ENCODE results near the gene IL1B.
A peak's percentile ranks its signal among the peaks of the same experiment; 100 is the strongest.
"Not testable (repeated sequence)": the region's sequence is repeated elsewhere in the genome, so short reads cannot be mapped to it uniquely, and the experiment has no call there.

The IL1B gene

DNA sequence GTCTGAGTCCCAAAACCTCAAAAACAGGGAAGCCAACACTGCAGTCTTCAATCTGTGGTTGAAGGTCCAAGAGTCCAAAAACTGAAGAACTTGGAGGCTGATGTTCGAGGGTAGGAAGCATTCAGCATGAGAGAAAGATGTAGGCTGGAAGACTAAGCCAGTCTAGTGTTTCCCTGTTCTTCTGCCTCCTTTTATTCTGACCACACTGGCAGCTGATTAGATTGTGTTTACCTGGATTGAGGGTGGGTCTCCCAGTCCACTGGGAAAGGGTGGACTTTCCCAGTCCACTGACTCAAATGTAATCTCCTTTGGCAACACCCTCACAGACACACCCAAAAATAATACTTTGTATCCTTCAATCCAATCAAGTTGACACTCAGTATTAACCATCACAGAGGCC, 27.5 kb upstream of the IL1B start:
- Histone ChIP-seq H4K8ac (ENCODE audit: low read depth, low read length) (no peak overlapping the region), H2BK15ac (replicated peaks; ENCODE audit: low read depth) (no peak overlapping the region), H3K79me2 (ENCODE audit: control insufficient read depth, insufficient read depth, low read length) (no peaks in the 10 kb centered on the region), H3K4me1 (ENCODE audit: control insufficient read depth, low read depth, low read length) (no peaks in the 10 kb centered on the region), H3K56ac (ENCODE audit: low read length) (no peak overlapping the region), H3K27me3 (ENCODE audit: insufficient read depth, low read length, poor library complexity) (no peaks in the 10 kb centered on the region), H2BK5ac (ENCODE audit: low read length) (no peak overlapping the region), H3K4me2 (ENCODE audit: low read length) (no peak overlapping the region), H3K18ac (ENCODE audit: low read length) (no peak overlapping the region), H3K9ac (ENCODE audit: low read length) (no peak overlapping the region), H4K5ac (ENCODE audit: low read length) (no peak overlapping the region), H2BK120ac (ENCODE audit: low read depth, low read length) (no peak overlapping the region), H3K79me1 (ENCODE audit: low read length) (no peaks in the 10 kb centered on the region), H3K23ac (ENCODE audit: low read length) (no peak overlapping the region), H3K4me3 (ENCODE audit: low read length) (no peak overlapping the region), H2AK5ac (ENCODE audit: low read length) (no peak overlapping the region), H3K4ac (ENCODE audit: low read depth, low read length) (no peak overlapping the region), H3K27ac (ENCODE audit: low read depth, low read length) (no peak overlapping the region), H3K36me3 (ENCODE audit: control insufficient read depth, insufficient read depth, low read length) (no peaks in the 10 kb centered on the region)
- DNase-seq: no peak
- whole genome bisulfite sequencing (ENCODE audit: extremely low coverage, insufficient coverage, low lambda C conversion rate): no CpG with 5 or more reads among the region's 1 CpG

- H3K9ac ChIP-seq (ENCODE audit: low read length); H2BK5ac ChIP-seq (ENCODE audit: low read length); H4K8ac ChIP-seq (ENCODE audit: low read depth, low read length); H4K5ac ChIP-seq (ENCODE audit: low read length); H2BK15ac ChIP-seq (replicated peaks; ENCODE audit: low read depth); H3K23ac ChIP-seq (ENCODE audit: low read length); H3K4me1 ChIP-seq (ENCODE audit: control insufficient read depth, low read depth, low read length); H3K56ac ChIP-seq (ENCODE audit: low read length); H3K27me3 ChIP-seq (ENCODE audit: insufficient read depth, low read length, poor library complexity); H3K4me2 ChIP-seq (ENCODE audit: low read length); H3K4me3 ChIP-seq (ENCODE audit: low read length); H3K4ac ChIP-seq (ENCODE audit: low read depth, low read length); H3K27ac ChIP-seq (ENCODE audit: low read depth, low read length); H2BK120ac ChIP-seq (ENCODE audit: low read depth, low read length); H3K79me2 ChIP-seq (ENCODE audit: control insufficient read depth, insufficient read depth, low read length); H3K18ac ChIP-seq (ENCODE audit: low read length); H3K79me1 ChIP-seq (ENCODE audit: low read length); H3K36me3 ChIP-seq (ENCODE audit: control insufficient read depth, insufficient read depth, low read length); H2AK5ac ChIP-seq (ENCODE audit: low read length): not testable (repeated sequence)
- no CpG with 5 or more reads among the region's 6 CpGs for WGBS (ENCODE audit: extremely low coverage, insufficient coverage, low lambda C conversion rate)
- DNase-seq: peak; percentile 61
These were observed 23.0 kb upstream of the IL1B start for GRCh38 chr2:112859406-112860183.

- Histone ChIP-seq H2BK15ac (replicated peaks; ENCODE audit: low read depth) (no peak overlapping the region), H3K4me2 (ENCODE audit: low read length) (no peak overlapping the region), H4K5ac (ENCODE audit: low read length) (no peak overlapping the region), H3K9ac (ENCODE audit: low read length) (no peak overlapping the region), H3K79me1 (ENCODE audit: low read length) (no peaks in the 10 kb centered on the region), H2AK5ac (ENCODE audit: low read length) (no peak overlapping the region), H2BK5ac (ENCODE audit: low read length) (no peak overlapping the region), H3K79me2 (ENCODE audit: control insufficient read depth, insufficient read depth, low read length) (no peaks in the 10 kb centered on the region), H3K56ac (ENCODE audit: low read length) (no peak overlapping the region), H3K4ac (ENCODE audit: low read depth, low read length) (no peak overlapping the region), H2BK120ac (ENCODE audit: low read depth, low read length) (no peak overlapping the region), H3K4me1 (ENCODE audit: control insufficient read depth, low read depth, low read length) (peaks cover 8% of the 10 kb centered on the region), H3K23ac (ENCODE audit: low read length) (no peak overlapping the region), H4K8ac (ENCODE audit: low read depth, low read length) (no peak overlapping the region), H3K36me3 (ENCODE audit: control insufficient read depth, insufficient read depth, low read length) (no peaks in the 10 kb centered on the region), H3K4me3 (ENCODE audit: low read length) (no peak overlapping the region), H3K27me3 (ENCODE audit: insufficient read depth, low read length, poor library complexity) (no peaks in the 10 kb centered on the region), H3K18ac (ENCODE audit: low read length) (peak overlapping the region; percentile 69), H3K27ac (ENCODE audit: low read depth, low read length) (no peak overlapping the region)
- WGBS (ENCODE audit: extremely low coverage, insufficient coverage, low lambda C conversion rate): no CpG with 5 or more reads among the region's 5 CpGs
- no peak for DNase-seq
These were observed 14.0 kb upstream of the IL1B start for GRCh38 chr2:112850588-112850987.

GRCh38 chr2:112849956-112850355, 13.4 kb upstream of the IL1B start:
- Histone ChIP-seq H3K27me3 (ENCODE audit: insufficient read depth, low read length, poor library complexity) (no peaks in the 10 kb centered on the region), H3K4me3 (ENCODE audit: low read length) (no peak overlapping the region), H3K36me3 (ENCODE audit: control insufficient read depth, insufficient read depth, low read length) (no peaks in the 10 kb centered on the region), H4K8ac (ENCODE audit: low read depth, low read length) (no peak overlapping the region), H2BK120ac (ENCODE audit: low read depth, low read length) (no peak overlapping the region), H3K9ac (ENCODE audit: low read length) (no peak overlapping the region), H2AK5ac (ENCODE audit: low read length) (no peak overlapping the region), H3K4me1 (ENCODE audit: control insufficient read depth, low read depth, low read length) (peaks cover 8% of the 10 kb centered on the region), H3K4ac (ENCODE audit: low read depth, low read length) (no peak overlapping the region), H2BK15ac (replicated peaks; ENCODE audit: low read depth) (no peak overlapping the region), H3K4me2 (ENCODE audit: low read length) (no peak overlapping the region), H4K5ac (ENCODE audit: low read length) (no peak overlapping the region), H3K79me2 (ENCODE audit: control insufficient read depth, insufficient read depth, low read length) (no peaks in the 10 kb centered on the region), H3K18ac (ENCODE audit: low read length) (peak overlapping the region; percentile 70), H2BK5ac (ENCODE audit: low read length) (no peak overlapping the region), H3K23ac (ENCODE audit: low read length) (no peak overlapping the region), H3K27ac (ENCODE audit: low read depth, low read length) (no peak overlapping the region), H3K56ac (ENCODE audit: low read length) (peak overlapping the region; percentile 34), H3K79me1 (ENCODE audit: low read length) (no peaks in the 10 kb centered on the region)
- DNase-seq: no peak
- WGBS (ENCODE audit: extremely low coverage, insufficient coverage, low lambda C conversion rate): no CpG with 5 or more reads among the region's 11 CpGs

GRCh38 chr2:112848833-112849232, 12.3 kb upstream of the IL1B start:
- peak overlapping the region; percentile 88 for H3K27ac ChIP-seq (ENCODE audit: low read depth, low read length)

GRCh38 chr2:112846031-112846430, 9.5 kb upstream of the IL1B start:
- Histone ChIP-seq H3K27ac (ENCODE audit: low read depth, low read length) (no peak overlapping the region), H2BK120ac (ENCODE audit: low read depth, low read length) (no peak overlapping the region), H4K8ac (ENCODE audit: low read depth, low read length) (no peak overlapping the region), H2BK15ac (replicated peaks; ENCODE audit: low read depth) (no peak overlapping the region), H3K18ac (ENCODE audit: low read length) (no peak overlapping the region), H3K4me1 (ENCODE audit: control insufficient read depth, low read depth, low read length) (peaks cover 8% of the 10 kb centered on the region), H3K4me3 (ENCODE audit: low read length) (no peak overlapping the region), H3K4me2 (ENCODE audit: low read length) (no peak overlapping the region), H3K36me3 (ENCODE audit: control insufficient read depth, insufficient read depth, low read length) (no peaks in the 10 kb centered on the region), H2BK5ac (ENCODE audit: low read length) (no peak overlapping the region), H3K79me1 (ENCODE audit: low read length) (no peaks in the 10 kb centered on the region), H3K27me3 (ENCODE audit: insufficient read depth, low read length, poor library complexity) (no peaks in the 10 kb centered on the region), H3K9ac (ENCODE audit: low read length) (no peak overlapping the region), H2AK5ac (ENCODE audit: low read length) (no peak overlapping the region), H4K5ac (ENCODE audit: low read length) (no peak overlapping the region), H3K79me2 (ENCODE audit: control insufficient read depth, insufficient read depth, low read length) (no peaks in the 10 kb centered on the region), H3K4ac (ENCODE audit: low read depth, low read length) (no peak overlapping the region), H3K56ac (ENCODE audit: low read length) (no peak overlapping the region), H3K23ac (ENCODE audit: low read length) (no peak overlapping the region)
- no peak for DNase-seq
- no CpG with 5 or more reads among the region's 6 CpGs for WGBS (ENCODE audit: extremely low coverage, insufficient coverage, low lambda C conversion rate)

More at GRCh38 chr2:112848833-112849232, 12.3 kb upstream of the IL1B start:
- Histone ChIP-seq H2BK15ac (replicated peaks; ENCODE audit: low read depth) (no peak overlapping the region), H3K56ac (ENCODE audit: low read length) (peak overlapping the region; percentile 82), H3K36me3 (ENCODE audit: control insufficient read depth, insufficient read depth, low read length) (no peaks in the 10 kb centered on the region), H3K18ac (ENCODE audit: low read length) (no peak overlapping the region), H3K4me3 (ENCODE audit: low read length) (no peak overlapping the region), H3K4me1 (ENCODE audit: control insufficient read depth, low read depth, low read length) (peaks cover 8% of the 10 kb centered on the region), H3K79me1 (ENCODE audit: low read length) (no peaks in the 10 kb centered on the region), H3K27me3 (ENCODE audit: insufficient read depth, low read length, poor library complexity) (no peaks in the 10 kb centered on the region), H2AK5ac (ENCODE audit: low read length) (no peak overlapping the region), H4K8ac (ENCODE audit: low read depth, low read length) (no peak overlapping the region), H3K9ac (ENCODE audit: low read length) (no peak overlapping the region), H3K23ac (ENCODE audit: low read length) (no peak overlapping the region), H4K5ac (ENCODE audit: low read length) (no peak overlapping the region), H2BK5ac (ENCODE audit: low read length) (peak overlapping the region; percentile 76), H3K79me2 (ENCODE audit: control insufficient read depth, insufficient read depth, low read length) (no peaks in the 10 kb centered on the region), H3K4ac (ENCODE audit: low read depth, low read length) (no peak overlapping the region), H3K4me2 (ENCODE audit: low read length) (no peak overlapping the region), H2BK120ac (ENCODE audit: low read depth, low read length) (no peak overlapping the region)
- WGBS (ENCODE audit: extremely low coverage, insufficient coverage, low lambda C conversion rate): no CpG with 5 or more reads among the region's 1 CpG
- DNase-seq: peak; percentile 79
